SJCRH30 (cell line): ENCODE data around the gene EFCAB9. TPM values are rescaled to one million over a fixed set of nuclear protein-coding genes. Genes with fewer than 3 reads are reported as not detected.

Experiments
- DNase-seq, 2 experiments: peaks; one replicate each; pipeline ENCODE4 v3.0.0-alpha.2; 2015 to 2020
- H3K27ac ChIP-seq: fragments of 250-450 bp; sonication (Bioruptor Pico); 2 replicates; pipeline ENCODE4 v1.5.1; 2020; ENCODE audit warnings: mild to moderate bottlenecking, moderate library complexity
- H3K27me3 ChIP-seq: fragments of 250-450 bp; sonication (Bioruptor Pico); 2 replicates; pipeline ENCODE4 v1.5.1; 2020; ENCODE audit warnings: mild to moderate bottlenecking, moderate library complexity
- H3K36me3 ChIP-seq: fragments of 250-450 bp; sonication (Bioruptor Pico); 2 replicates; pipeline ENCODE4 v1.5.1; 2020; ENCODE audit warnings: mild to moderate bottlenecking, moderate library complexity
- H3K4me1 ChIP-seq: fragments of 250-450 bp; sonication (Bioruptor Pico); 2 replicates; pipeline ENCODE4 v1.5.1; 2020; ENCODE audit warnings: mild to moderate bottlenecking, moderate library complexity
- H3K4me3 ChIP-seq: fragments of 250-450 bp; sonication (Bioruptor Pico); 2 replicates; pipeline ENCODE4 v1.5.1; 2020; ENCODE audit warnings: mild to moderate bottlenecking, moderate library complexity
- H3K9me3 ChIP-seq: fragments of 250-450 bp; sonication (Bioruptor Pico); replicated peaks from 2 replicates; pipeline ENCODE4 v1.5.1; 2020; ENCODE audit warnings: mild to moderate bottlenecking, moderate library complexity
- total RNA-seq: library from RNA; depleted of rRNA; stranded (reverse); fragments of >200 nt; shearing (Covaris generic); gene quantifications from 2 replicates; pipeline ENCODE4 v1.2.3, GENCODE V29; 2014

EFCAB9 gene
- total RNA-seq, 1 experiment from 2014 or later, result not detected

DNA sequence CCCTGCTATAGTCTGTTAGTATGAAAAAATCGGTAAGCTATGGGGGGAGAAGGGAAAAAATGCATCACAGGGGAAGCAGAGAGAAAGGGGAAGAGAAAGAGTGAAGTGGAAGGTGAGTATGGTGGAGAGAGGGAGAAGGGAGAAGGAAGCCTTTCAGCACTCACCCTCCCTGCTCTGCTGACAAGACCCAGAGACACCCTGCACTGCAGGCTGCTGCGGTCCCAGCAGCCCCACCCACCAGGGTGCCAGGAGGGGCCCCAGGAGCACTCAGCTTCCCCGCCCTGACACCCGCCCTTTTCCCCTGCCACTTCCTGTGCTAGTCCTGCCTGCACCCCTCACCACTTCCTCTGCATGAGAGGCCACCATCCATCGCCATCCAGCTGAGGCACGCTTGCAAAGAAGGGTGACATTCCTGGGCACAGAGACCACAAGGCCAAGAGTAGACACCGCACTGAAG is 18.7 kb upstream of the EFCAB9 start:
- H3K9me3 ChIP-seq, result no peaks in the 10 kb centered on the region
- no peaks in the 10 kb centered on the region for H3K36me3 ChIP-seq
- H3K27me3 ChIP-seq, result no peaks in the 10 kb centered on the region
- no peak overlapping the region for H3K27ac ChIP-seq
- peaks cover 12% of the 10 kb centered on the region for H3K4me1 ChIP-seq
- no peak for DNase-seq
- H3K4me3 ChIP-seq, result no peak overlapping the region

DNA sequence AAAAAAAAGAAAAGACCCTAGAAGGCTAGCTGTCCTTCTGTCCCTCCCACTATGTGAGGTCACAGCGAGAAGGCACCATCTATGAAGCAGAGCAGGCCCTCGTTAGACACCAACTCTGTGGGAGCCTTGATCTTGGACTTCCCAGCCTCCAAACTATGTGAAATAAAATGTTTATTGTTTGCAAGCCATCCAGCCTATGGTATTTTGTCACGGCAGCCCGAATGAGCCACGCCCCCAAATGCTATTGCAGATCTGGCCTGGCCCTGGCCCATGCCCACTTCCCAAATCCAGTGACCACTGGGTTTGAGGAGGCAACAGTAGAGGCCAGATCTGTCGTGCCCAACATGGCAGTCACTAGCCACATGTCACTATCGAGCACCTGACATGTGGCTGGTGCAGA is 16.8 kb upstream of the EFCAB9 start:
- H3K27me3 ChIP-seq, result no peaks in the 10 kb centered on the region
- H3K27ac ChIP-seq, result no peak overlapping the region
- H3K4me3 ChIP-seq, result no peak overlapping the region
- H3K9me3 ChIP-seq, result no peaks in the 10 kb centered on the region
- no peaks in the 10 kb centered on the region for H3K36me3 ChIP-seq
- H3K4me1 ChIP-seq, result peaks cover 12% of the 10 kb centered on the region
- no peak for DNase-seq

DNA sequence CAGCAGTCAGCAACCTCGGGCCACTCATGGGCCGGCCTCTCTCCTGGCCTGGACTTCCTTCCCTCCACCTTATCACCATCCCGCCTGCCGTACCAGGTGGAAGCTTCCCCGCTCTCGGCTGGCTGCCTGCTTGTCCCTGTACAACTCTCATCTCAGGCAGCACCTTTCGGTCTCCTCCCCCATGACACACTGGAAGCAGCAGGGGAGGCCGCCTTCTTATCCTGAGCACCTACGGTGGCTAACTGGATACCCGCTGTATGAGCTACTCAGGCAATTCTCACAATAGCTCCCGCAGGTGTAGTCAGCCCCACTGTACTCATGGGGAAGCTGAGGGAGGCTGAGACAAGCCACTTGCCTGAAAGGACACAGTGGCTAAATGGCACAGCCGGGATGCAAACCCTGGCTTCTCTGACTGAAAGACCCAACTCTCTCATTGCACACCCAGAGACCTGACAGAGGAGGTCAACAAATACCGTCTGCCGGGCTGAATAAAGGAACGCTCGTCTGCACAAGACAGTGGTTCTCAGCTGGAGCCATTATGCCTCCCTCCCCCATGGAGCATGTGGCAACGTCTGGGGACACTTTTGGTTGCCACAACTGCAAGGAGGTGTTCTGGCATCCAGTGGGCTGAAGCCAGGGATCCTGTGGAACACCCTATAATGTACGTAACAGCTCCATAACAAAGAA is 15.5 kb upstream of the EFCAB9 start:
- no peak for DNase-seq
- no peak overlapping the region for H3K4me3 ChIP-seq
- H3K36me3 ChIP-seq, result no peaks in the 10 kb centered on the region
- no peak overlapping the region for H3K27ac ChIP-seq
- H3K4me1 ChIP-seq, result peaks cover 12% of the 10 kb centered on the region
- H3K27me3 ChIP-seq, result no peaks in the 10 kb centered on the region
- H3K9me3 ChIP-seq, result no peaks in the 10 kb centered on the region

DNA sequence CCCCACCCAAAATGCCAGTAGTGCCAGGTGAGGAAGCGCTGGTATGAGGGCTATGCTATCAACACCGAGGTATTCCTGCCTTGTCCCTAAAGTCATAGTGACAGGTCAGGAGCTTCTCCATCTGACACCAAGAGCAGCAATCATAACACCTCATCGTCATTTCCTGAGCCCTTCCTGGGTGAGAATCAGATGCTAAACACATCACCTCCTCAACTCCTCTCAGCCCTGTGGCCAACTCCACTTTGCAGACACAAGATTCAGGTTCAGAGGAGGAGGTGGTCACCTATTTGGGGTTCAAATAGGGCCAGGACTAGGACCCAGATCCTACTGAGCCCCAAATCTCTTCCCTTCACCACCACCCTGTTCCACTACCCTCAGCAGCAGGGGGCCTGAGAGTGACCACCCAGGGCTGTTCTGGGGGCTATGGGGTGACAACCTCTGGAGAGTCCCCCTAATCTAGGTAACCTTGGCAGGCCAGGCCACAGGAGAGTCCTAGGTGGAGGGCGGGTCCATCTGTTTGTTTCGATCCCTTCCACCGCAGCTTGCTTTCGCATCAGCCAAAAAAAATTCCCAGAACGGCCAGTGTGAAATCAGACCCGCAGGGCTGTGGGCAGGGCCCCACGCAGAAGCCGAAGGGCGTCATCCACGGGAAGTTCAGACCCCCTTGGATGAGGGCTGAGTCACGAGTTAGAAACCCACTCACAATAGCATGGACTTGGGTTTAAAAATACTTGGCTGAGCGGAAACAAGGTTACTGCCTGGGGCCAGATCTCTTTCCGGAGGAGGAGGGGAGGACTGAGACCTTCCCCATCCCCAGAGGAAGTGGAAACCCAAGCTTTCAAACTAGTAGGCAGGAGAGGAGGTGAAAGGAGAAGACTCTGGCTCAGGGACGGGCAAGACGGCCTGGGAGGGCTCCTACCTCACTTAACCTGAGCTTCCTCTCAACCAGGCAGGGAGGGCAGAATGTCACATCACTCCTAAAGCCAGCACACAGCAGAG is 14.7 kb upstream of the EFCAB9 start:
- Histone ChIP-seq H3K9me3 (no peaks in the 10 kb centered on the region), H3K4me1 (peaks cover 12% of the 10 kb centered on the region), H3K27ac (peak overlapping the region; percentile 34), H3K4me3 (0 out of 2 replicates have a peak overlapping the region, but pooled peaks have one; percentile 15), H3K27me3 (no peaks in the 10 kb centered on the region), H3K36me3 (no peaks in the 10 kb centered on the region)
- DNase-seq, result peak; percentile 51 to 73

DNA sequence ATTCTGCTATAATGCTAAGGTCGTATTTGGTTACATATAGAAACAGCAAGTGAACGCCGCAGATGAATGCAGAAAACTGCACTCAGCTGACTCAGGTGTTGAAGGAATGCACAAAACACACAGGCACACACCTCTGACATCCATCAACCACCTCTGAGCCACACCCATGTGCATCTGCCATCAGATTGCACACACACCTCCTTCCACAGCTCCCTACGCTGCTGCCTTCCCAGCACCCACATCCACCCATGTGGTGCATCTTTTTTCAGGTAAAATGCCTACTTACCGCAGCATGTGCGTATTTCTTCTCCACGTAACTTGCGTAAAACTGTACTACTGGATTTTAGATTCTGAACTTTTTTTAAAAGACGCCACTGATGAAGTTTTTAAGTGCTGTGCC is 13.0 kb upstream of the EFCAB9 start:
- Histone ChIP-seq H3K27me3 (no peaks in the 10 kb centered on the region), H3K9me3 (no peaks in the 10 kb centered on the region), H3K4me3 (no peak overlapping the region), H3K4me1 (peaks cover 12% of the 10 kb centered on the region), H3K36me3 (no peaks in the 10 kb centered on the region), H3K27ac (no peak overlapping the region)
- DNase-seq, result no peak

DNA sequence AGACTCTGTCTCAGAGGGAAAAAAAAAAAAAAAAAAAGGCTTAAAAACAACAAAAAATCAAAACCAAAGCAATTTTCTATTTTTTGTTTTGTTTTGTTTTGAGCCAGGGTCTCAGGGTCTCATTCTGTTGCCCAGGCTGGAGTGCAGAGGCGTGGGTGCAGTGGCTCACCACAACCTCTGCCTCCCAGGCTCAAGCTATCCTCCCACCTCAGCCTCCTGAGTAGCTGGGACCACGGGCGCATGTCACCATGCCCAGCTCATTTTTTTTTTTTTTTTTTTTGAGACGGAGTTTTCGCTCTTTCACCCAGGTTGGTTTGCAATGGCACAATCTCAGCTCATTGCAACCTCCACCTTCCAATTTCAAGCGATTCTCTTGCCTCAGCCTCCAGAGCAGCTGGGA is 11.7 kb upstream of the EFCAB9 start:
- no peak for DNase-seq
- Histone ChIP-seq H3K36me3 (no peaks in the 10 kb centered on the region), H3K4me1 (peaks cover 16% of the 10 kb centered on the region), H3K4me3 (no peak overlapping the region), H3K27ac (no peak overlapping the region), H3K27me3 (no peaks in the 10 kb centered on the region), H3K9me3 (no peaks in the 10 kb centered on the region)

DNA sequence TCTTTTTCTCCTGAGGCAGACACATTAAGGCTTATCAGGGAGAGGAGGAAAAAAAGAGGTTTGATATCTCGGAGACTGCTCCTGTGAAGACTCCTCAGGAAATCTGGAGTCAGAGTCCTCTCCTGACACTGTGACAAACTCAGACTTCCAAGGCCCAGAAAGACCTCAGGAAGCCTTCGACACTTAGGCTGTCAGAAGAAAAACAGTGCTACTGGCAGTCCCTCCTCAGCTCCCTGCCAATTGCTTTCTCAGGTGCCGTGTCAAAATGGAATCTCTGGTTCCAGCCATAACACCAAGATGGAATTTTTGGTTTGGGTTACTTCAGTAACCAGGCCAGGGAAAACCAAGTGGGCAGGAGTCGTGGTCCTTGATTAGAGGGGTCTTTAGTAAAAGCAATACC is 10.1 kb upstream of the EFCAB9 start:
- H3K27ac ChIP-seq, result no peak overlapping the region
- DNase-seq, result no peak
- H3K9me3 ChIP-seq, result no peaks in the 10 kb centered on the region
- H3K4me3 ChIP-seq, result no peak overlapping the region
- H3K36me3 ChIP-seq, result no peaks in the 10 kb centered on the region
- H3K27me3 ChIP-seq, result no peaks in the 10 kb centered on the region
- H3K4me1 ChIP-seq, result peaks cover 16% of the 10 kb centered on the region

DNA sequence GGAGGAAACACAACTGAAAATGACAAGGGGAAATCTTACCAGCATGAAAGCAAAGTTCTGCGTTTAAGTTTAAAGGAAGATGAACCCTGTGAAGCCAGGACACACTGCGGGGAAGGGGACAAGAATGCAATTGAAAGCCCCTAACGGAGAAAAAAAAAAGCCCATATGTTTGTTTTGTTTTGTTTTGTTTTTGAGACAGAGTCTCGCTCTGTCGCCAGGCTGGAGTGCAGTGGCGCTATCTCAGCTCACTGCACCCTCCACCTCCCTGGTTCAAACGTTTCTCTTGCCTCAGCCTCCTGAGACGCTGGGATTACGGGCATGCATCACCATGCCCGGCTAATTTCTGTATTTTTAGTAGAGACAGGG is 8.9 kb upstream of the EFCAB9 start:
- Histone ChIP-seq H3K4me1 (peaks cover 5% of the 10 kb centered on the region), H3K27me3 (no peaks in the 10 kb centered on the region), H3K27ac (no peak overlapping the region), H3K4me3 (no peak overlapping the region), H3K36me3 (no peaks in the 10 kb centered on the region), H3K9me3 (no peaks in the 10 kb centered on the region)
- no peak for DNase-seq

DNA sequence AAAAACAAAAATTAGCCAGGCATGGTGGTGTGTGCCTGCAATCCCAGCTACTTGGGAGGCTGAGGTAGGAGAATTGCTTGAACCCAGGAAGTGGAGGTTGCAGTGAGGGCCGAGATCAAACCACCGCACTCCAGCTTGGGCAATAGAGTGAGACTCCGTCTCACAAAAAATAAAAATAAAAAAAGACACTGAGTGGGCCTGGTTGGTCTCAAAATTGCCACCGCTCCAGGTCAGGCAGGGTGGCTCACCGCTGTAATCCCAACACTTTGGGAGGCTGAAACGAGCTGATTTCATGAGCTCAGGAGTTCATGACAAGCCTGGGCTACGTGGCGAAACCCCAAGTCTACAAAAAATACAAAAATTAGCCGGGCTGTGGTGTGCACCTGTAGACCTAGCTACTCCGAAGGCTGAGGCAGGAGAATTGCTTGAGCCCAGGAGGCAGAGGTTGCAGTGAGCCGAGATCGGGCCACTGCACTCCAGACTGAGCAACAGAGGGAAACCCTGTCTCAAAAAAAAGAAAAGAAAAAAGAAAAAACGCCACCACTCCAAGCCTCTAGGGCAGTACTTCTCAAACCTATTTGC is 7.8 kb upstream of the EFCAB9 start:
- Histone ChIP-seq H3K27ac (no peak overlapping the region), H3K36me3 (no peaks in the 10 kb centered on the region), H3K4me1 (peaks cover 3% of the 10 kb centered on the region), H3K27me3 (no peaks in the 10 kb centered on the region), H3K4me3 (peak overlapping the region; percentile 80; the same call in 1 of the 2 replicates), H3K9me3 (no peaks in the 10 kb centered on the region)
- DNase-seq, result no peak

DNA sequence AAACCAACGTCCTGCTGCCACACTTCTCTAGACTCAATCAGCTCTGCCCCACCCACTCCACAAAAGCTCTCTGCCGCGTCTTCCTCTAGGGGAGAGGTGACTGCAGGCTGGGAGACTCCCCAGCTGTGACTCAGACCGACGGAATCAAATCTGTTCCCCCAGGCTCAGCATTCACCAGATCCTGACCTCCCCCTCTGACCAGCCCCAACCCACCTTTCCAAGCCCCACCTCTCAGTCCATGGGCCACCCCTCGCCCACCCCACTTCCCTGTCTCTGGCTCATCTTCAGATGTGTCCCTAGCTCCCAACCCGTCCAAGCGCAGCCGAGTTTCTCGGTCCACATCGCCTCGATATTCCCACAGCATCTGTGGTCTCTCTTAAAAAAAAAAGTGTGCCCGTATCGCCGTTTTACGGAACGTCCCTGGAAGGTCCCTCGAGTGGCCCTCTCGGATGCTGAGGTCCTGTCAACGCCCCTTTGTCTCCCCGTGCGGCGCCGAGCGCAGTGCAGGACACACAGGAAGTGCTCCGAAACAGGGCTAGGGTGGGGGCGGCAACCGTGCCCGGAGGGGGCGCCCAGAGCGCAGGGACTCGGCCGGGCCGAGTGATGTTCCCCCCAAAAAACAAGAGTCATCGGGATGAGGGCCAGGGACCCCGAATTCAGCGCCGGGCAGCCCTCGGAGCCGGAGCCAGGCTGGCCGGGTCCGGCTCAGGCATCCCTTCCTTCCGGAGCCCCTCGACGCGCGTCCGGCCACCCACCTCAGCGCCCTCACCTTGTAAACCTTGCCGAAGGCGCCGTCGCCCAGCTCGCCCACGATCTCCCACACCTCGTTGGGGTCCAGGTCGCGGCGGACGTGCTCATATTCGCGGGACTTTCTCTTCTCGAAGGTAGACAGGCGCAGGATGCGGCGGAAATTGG is 6.6 kb upstream of the EFCAB9 start:
- Histone ChIP-seq H3K27ac (peak overlapping the region; percentile 42), H3K36me3 (no peaks in the 10 kb centered on the region), H3K4me3 (peak overlapping the region; percentile 80), H3K4me1 (peaks cover 3% of the 10 kb centered on the region), H3K27me3 (no peaks in the 10 kb centered on the region), H3K9me3 (no peaks in the 10 kb centered on the region)
- peak; percentile 60 to 67 for DNase-seq

DNA sequence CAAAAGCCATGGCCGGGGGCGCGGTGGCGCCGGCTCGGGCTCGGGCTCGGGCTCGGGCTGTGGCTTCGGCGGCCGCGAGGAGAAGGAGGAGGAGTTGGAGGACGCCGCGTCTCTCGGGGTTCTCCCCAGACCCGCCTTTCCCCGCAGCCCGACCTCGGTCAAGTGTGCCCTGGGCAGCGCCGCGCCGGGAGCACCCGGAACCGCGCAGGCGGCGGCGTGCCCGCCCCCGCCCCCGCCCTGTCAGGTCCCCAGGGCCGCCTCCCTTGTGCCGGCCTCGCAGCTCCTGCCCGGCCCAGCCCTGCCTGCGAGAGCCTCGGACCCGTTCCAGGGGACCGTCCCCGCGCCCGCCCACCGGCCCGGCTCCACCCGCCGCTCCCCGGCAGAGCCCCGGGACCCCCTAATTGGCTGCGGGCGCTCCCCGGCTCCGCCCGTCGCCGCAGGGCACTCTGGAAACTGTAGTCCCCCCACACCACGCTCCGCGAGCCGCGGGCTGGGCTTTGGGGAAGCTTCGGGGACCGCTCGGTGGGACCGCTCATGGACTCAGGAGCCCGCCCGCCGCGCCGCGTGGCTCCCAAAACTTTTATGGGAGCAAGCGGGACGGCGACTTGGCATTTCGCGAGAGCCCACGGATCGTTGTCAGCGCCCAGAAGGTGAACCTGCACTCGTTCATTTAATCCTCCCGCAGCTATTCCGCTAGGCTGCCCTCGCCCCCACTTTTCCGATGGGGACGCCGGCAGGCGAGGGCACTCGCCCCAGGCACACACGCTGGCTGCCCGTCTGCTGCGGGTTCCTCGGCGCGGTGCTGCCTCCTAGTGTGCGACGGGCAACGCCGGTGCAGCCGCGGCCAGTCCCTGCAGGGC is 5.7 kb upstream of the EFCAB9 start, which contains the start of gene STK10:
Gene STK10, minus strand, starts transcription at position 192 of the 860 bp plus-strand sequence. Its CDS starts 182 bp downstream, at position 10.
- Histone ChIP-seq H3K36me3 (no peaks in the 10 kb centered on the region), H3K4me1 (peaks cover 3% of the 10 kb centered on the region), H3K27me3 (no peaks in the 10 kb centered on the region), H3K4me3 (peak within 1 kb of the TSS; percentile 80), H3K9me3 (no peaks in the 10 kb centered on the region), H3K27ac (peak within 1 kb of the TSS; percentile 42)
- DNase-seq, result peak; percentile 95

DNA sequence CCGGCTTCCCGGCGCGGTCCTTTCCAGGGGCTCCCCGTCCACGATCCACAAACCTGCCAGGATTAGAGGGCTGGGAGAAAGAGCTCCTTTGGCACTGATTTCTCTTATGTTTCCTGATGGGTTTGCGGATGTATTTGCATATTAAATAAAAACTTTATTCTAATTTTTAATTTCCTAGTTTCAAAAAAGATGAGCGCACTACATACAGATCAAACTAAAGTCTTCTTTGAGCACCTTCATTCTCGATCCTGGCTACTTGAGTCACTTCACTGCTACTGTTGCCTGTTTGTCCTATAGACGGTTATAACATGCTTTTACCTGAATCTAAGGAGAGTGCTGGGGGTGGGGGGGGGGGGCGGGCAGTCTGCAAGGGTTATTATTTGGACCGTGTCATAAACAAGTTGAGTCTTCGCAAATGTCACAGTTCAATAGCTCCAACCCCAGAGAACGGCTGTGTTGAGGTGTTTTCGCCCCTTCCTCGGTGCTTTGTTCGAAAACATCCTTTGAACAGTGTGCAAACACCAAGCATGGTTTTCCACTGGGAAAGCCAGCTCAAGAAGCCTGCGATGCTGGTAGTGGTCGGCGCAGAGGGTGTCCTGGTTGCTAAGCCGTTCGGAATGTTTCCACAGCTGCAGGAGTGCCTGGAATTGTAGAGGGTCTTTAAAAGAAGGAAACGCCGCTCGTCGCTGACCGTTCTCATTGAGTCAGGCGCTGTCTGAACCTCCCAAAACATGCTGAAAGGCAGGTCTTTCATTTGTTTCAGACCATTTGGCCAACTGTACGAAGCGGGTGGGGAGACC is 4.9 kb upstream of the EFCAB9 start:
- Histone ChIP-seq H3K27ac (peak overlapping the region; percentile 45), H3K9me3 (no peaks in the 10 kb centered on the region), H3K36me3 (no peaks in the 10 kb centered on the region), H3K27me3 (no peaks in the 10 kb centered on the region), H3K4me3 (peak overlapping the region; percentile 80), H3K4me1 (peaks cover 3% of the 10 kb centered on the region)
- DNase-seq, result peak; percentile 75 to 84
